ENCODE results near the gene KRTAP10-12.

Gene KRTAP10-12

GRCh38 chr21:44695184-44695583 lies 1.8 kb upstream of the KRTAP10-12 start:
- no peak for TF ChIP-seq CTCF (conservative IDR thresholded peaks at IDR 0.05; ENCODE audit: low read depth, low read length)
- no peak overlapping the region for H3K4me3 ChIP-seq (ENCODE audit: low read length)
- no peak for DNase-seq (ENCODE audit: low read depth)

GRCh38 chr21:44695641-44696040 lies 1.3 kb upstream of the KRTAP10-12 start:
- TF ChIP-seq CTCF (conservative IDR thresholded peaks at IDR 0.05; ENCODE audit: low read depth, low read length): no peak
- no peak overlapping the region for H3K4me3 ChIP-seq (ENCODE audit: low read length)
- no peak for DNase-seq (ENCODE audit: low read depth)

GRCh38 chr21:44696572-44696971 lies 400 bp upstream of the KRTAP10-12 start:
- DNase-seq (ENCODE audit: low read depth): no peak
- TF ChIP-seq CTCF (conservative IDR thresholded peaks at IDR 0.05; ENCODE audit: low read depth, low read length): no peak
- H3K4me3 ChIP-seq (ENCODE audit: low read length): no peak overlapping the region

DNA sequence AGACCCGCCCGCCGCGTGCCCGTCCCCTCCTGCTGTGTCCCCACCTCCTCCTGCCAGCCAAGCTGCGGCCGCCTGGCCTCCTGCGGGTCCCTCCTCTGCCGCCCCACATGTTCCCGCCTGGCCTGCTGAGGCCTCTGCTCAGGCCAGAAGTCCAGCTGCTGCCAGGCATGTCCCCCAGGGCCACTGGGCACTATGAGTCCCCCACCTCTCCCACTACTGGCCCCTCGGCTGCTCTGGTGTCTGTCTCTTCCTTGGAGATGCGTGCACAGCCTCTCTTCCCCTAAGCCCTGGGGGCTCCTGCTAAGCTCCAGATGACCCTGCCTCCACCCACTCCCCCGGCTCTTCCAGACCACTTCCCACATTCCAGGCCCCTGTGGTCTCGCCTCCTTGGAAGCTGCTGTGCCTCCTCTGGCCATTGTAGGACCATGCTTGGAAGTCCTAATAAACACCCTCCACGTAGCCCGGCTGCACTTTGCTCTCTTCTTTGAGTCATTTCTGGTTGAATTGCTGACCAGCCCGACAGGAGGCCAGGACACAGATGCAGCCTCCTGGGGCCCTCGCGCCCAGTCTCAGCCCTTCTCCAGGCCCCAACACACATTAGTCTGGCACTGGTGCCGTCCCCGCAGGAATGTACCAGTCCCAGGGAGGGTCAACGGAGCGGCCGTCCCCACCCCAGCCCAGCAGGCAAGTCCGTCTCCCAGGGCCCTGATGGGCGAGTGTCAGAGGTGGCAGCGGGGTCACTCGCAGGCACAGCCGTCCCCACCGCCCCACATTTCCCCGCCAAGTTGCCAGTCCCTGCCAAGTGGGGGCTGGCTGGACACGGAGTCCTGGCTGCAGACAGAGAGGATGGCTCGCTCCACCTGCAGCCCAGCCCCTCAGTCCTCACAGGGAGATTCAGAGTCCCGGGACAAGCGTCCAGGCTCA lies 1.1 kb downstream of the KRTAP10-12 start:
- DNase-seq (ENCODE audit: low read depth): no peak
- TF ChIP-seq CTCF (conservative IDR thresholded peaks at IDR 0.05; ENCODE audit: low read depth, low read length): no peak
- no peak overlapping the region for H3K4me3 ChIP-seq (ENCODE audit: low read length)

GRCh38 chr21:44699502-44700001 lies 2.6 kb downstream of the KRTAP10-12 start:
- no peak for DNase-seq (ENCODE audit: low read depth)
- no peak for TF ChIP-seq CTCF (conservative IDR thresholded peaks at IDR 0.05; ENCODE audit: low read depth, low read length)
- no peak overlapping the region for H3K4me3 ChIP-seq (ENCODE audit: low read length)

DNA sequence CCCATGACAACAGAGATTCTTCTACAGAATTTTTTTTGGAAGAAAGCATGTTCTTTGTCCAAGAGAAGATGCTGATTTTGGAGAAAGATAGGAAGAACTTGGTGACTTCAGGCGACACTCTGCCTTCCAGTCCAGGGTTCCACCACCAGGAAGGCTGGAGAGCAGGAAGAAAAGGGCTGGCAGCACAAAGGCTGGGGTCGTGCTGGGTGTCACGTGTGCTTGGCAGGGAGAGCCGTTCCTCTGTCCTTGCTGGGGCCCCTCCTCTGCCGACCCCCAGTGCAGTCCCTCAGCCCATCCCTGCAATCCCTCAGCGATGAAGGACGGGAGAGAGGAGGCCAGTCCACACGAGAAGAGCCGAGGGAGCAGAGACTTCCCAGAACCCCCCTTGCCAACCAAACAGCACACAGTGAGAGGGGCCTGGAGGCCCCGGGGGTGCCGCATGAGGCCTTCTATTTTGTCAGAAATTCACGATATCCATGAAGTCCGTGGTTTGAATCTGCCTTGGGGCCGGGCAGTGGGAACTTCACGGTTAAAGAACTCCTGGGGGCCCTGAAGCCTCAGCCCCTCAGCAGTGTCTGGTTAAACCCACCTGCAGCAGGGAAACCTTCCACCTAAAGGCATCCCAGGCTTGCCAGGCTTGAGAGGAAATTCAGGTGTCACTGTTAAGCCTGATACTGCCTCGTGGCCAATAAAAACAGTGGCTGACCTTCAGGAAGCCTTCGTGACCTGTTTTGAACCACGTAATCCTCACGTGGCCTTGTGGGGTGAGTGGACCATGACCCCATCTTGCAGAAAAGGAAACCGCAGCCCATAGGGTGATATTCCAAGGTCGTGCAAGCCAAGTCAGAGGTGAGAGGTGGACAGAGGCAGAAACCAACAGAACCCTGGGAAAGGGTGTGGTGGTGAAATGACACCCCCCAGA lies 3.4 kb downstream of the KRTAP10-12 start:
- DNase-seq (ENCODE audit: low read depth): no peak
- no peak overlapping the region for H3K4me3 ChIP-seq (ENCODE audit: low read length)
- TF ChIP-seq CTCF (conservative IDR thresholded peaks at IDR 0.05; ENCODE audit: low read depth, low read length): no peak
